Activated CD8-positive, alpha-beta memory T cell treated with anti-CD3 and anti-CD28 coated beads, Interleukin-2, amount 50 U/mL, for 4 hours (primary cell): ENCODE results near the gene FBXO10.
"Not testable (repeated sequence)": the region's sequence is repeated elsewhere in the genome, so short reads cannot be mapped to it uniquely, and the experiment has no call there.

ENCODE experiments used
- DNase-seq: peaks from one replicate; pipeline ENCODE4 v3.0.0-alpha.2; 2020

The FBXO10 gene

DNA sequence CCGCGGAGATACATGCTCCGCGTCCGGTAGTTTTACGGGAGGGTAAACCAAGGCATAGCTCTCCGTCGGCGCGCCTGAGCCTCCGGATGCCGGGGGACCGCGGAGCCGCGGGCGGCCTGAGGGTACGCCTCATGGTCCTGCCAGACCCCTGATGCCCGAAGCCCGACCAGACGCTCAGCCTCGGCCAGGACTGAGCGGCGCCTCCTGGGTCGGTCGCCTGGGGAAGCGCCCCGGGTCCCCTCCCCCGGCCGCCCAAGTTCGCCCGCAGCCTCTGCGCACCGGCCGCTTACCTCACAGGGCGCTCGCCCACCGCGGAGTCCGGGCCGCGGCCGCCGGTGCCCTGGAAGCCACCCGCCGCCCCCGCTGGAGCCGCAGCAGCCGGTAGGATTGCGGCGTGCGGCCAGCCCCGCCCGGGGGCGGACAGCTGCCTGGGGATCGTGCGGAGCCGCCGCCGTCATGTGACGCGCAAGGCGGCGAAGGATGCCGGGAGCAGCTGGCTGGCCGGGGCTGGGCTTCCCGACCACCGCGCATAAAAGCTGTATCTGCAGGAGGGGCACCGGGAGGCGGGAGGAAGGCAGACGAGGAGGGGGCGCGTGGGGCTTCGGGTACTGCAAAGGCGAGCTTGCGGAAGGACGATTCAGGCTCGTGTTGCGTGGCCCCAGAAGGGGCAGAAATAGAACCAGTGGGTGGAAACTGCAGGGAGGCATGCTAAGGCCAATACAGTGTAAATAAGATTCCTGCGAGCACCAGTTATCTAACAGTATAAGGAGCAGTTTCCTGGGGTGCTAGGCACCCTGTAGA, at the start of gene FBXO10:
Gene FBXO10 (minus strand): TSS at position 460 of the 801 bp plus-strand sequence. CDS start 34,612 bp downstream, outside the sequence.
- DNase-seq = peak; percentile 42

DNA sequence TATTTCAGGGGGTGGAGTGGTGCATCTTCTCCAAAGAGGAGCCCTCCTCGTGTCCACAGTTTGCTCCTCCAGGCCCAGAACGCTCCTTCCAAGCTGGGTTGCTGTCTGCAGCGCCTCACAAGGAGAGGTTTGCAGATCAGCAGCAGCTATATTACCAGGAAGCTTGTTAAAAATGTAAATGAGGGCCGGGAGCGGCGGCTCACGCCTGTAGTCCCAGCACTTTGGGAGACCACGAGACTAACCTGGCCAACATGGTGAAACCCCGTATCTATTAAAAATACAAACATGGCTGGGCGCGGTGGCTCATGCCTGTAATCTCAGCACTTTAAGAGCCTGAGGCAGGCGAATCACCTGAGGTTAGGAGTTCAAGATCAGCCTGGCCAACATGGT, 49.6 kb upstream of the FBXO10 start:
- DNase-seq = no peak

DNA sequence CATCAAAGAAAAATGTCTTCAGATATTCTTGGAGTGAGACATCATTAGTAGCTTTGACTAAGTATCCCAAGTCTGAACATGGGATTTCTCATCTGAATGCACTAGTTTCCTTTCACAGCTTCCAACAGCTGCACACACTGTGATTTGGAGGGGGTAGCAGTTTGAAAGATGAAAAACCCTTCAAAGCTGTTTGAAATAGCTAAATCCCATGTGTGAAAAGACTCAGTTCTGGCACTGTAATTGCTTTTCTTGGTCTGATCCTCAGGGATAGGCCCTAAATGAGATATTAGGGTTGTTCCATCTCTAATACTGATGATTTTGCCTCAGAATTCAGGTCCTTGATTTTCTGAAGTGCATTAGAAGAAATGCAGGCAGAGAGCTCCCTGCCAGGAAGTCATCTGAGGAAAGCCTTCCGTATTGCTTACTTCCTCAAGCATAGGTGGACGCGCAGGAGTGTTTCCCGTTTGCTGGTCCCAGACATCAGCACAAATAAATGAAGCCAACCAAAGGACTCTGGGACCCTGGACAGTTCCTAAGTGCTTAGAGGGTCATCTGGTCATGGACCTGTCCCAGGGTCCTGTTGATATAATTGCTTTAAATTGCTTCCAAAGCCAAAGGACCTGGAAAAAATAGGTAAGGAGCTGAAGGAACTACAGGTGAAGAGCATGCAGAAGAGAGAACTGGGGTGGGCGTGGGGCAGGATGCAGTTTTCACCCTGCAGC, 49.0 kb upstream of the FBXO10 start:
- no peak for DNase-seq

- no peak for DNase-seq
These were observed 47.9 kb upstream of the FBXO10 start for GRCh38 chr9:37624073-37624472.

DNA sequence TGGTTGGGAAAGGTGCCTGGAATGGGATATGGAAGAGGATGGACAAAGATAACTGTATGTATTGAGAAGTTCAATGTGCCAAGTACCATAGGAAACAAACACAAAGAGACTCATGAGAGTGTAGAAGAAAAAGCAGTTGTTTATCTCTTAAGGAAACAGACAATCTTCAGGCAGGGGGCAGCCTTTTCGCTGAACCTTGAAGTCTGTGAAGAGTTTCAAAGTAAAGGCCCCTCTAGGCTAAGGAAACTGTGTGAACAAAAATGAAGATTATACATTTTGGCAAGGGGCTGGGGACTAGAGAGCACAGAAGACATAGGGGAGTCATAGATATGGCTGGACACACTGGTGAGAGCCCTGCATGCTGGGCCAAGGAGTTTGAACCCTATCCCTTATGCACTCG, 47.1 kb upstream of the FBXO10 start:
- DNase-seq = no peak

DNA sequence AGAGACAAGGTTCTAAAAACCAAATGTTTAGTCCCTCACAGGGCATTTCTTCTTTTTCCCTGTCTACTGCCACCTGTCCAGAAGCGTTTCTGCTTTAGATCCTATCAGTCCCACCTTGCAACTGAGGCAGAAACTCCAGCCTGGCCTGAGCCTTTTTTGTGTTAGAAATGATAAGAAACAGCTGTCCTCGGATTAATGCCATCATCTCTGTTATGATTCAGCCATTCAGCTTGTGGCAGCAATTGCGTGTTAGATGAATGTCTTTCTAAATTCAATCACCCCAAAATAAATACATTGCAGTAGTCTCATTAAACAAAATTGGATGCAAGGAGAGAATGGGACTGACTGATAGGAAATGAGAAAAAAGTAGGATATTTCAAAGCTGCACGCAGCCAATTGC, 46.3 kb upstream of the FBXO10 start:
- no peak for DNase-seq

GRCh38 chr9:37621273-37622121, 45.3 kb upstream of the FBXO10 start:
- DNase-seq = no peak

- no peak for DNase-seq
These were observed 44.2 kb upstream of the FBXO10 start for GRCh38 chr9:37620396-37620795.

- DNase-seq = no peak
These were observed 43.6 kb upstream of the FBXO10 start for GRCh38 chr9:37619806-37620205.

DNA sequence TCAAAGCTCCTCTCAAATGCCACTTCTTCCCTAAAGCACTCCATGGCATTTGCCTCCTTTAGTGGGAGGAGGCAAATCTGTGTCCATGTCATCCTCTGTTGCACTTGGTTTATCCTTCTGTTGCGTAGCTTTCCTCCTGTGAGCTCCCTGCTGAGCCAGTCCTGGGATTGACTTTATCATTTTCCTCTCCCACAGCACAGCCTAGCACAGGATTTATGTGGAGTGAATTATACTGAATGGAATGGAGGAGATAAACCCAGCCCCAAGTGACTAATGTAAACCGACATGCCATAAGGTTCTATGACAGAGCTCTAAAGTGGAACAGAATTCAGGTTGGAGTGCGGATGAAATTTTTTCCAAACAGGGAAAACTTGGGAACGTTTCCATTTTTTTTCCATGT, 42.6 kb upstream of the FBXO10 start:
- DNase-seq = no peak

GRCh38 chr9:37617832-37618231, 41.7 kb upstream of the FBXO10 start:
- no peak for DNase-seq

GRCh38 chr9:37617161-37617560, 41.0 kb upstream of the FBXO10 start:
- DNase-seq = no peak

GRCh38 chr9:37611961-37612360, 35.8 kb upstream of the FBXO10 start:
- DNase-seq = no peak

DNA sequence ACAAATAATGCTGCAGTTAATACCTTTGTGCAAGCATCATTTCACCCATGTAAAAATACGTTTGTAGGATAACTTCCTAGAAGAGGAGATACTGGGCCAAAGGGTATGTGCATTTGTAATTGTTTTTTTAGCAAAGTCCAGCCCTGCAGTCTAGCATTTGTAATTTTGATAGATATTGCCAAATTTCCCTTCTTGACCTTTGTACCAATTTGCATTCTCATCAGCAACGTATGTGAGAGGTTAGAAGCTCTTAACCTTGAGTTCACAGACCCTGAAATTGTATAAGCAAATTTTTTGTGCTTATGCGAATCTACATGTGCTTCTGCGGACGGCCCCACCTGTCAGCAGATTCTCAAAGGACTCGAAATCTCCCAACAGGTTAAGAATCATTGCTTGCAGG, 34.8 kb upstream of the FBXO10 start:
- DNase-seq = no peak

DNA sequence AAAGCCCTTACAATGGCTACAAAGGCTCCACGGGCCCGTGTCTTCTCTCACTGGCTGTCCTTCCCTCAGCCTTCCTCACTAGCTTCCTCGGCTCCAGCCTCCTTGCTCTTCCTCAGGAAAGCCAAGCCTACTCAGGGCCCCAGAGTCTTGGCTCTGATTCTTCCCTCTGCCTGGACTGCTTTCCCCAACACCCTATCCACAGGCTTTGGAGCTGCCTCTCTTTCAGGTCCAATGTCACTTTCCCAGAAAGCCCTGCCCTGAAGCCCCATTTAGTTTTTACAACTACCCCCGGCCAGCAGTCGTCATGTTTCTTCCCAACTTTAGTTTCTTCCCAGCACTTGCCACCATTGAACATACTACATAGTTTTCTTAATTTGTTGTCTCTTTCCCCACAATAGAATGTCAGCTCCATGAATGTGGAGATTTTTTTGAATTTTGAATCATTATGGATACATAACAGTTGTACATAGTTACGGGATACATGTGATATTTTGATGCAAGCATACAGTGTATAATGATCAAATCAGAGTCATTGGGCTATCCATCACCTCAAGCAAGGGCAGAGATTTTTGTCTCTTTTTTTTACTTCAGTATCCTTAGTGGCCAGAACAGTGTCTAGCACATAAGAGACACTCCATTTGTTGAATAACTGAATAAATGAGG, 33.7 kb upstream of the FBXO10 start:
- no peak for DNase-seq

- no peak for DNase-seq
These were observed 32.1 kb upstream of the FBXO10 start for GRCh38 chr9:37608250-37608649.

DNA sequence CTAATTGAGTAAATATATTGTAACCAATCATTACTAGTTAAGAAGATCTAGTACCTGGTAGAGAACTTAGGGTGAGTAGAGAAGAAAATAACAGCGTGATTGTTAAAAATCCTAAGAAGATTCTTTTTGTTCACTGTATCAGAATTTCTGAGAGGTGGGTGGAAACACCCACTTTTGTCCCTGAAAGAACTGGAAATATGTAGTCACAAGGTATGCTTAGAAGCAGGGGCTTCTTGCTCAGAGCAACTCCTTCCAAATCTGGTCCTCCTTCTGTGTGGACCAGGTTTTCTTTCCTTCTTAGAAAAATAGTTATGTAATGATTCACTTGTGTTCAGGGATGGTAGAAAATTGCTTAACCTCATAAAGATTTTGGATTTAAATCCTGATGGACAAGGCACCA, 28.1 kb upstream of the FBXO10 start:
- DNase-seq = no peak

GRCh38 chr9:37602817-37603216, 26.6 kb upstream of the FBXO10 start:
- no peak for DNase-seq

GRCh38 chr9:37602061-37602460, 25.9 kb upstream of the FBXO10 start:
- DNase-seq = not testable (repeated sequence)

GRCh38 chr9:37596504-37596903, 20.3 kb upstream of the FBXO10 start:
- no peak for DNase-seq

- DNase-seq = no peak
These were observed 17.8 kb upstream of the FBXO10 start for GRCh38 chr9:37593883-37594448.

DNA sequence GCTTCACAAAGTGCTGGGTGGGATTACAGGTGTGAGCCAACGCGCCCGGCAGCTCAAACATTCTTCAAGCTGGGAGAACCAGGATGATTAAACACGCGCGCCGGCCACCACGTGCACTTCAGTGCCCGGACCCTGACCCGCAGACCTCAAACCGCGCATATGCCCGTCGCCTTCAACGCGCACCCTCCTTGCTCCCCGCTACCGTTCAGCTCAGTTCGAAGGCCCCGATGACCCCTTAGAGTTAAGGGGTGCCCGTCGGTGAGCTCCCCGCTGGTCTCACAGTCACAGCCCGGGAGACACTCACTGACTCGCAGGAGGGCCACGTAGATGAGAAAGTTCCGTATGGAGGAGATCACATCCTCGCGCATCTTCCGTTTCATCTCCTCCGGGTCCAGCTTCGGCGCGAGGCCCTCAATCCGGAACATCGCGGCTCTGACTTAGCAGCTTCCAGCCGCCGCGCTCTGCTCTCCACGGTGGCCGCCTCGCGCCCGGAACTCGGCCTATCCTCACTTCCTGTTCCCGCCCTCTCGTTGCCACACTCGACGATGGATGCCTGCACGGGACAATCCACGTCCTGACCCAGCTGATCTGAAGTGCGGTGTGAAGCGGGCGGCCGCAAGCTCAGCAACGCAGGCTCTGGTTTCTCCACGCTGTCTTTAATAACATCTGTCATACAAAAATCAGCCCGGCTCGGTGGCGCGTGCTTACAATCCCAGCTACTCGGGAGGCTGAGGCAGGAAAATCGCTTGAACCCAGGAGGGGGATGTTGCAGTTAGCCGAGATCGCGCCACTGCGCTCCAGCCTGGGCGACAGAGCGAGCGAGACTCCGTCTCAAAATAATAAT, 16.1 kb upstream of the FBXO10 start, which contains the start of gene TOMM5:
Gene TOMM5 (minus strand): TSS at position 490 of the 844 bp plus-strand sequence. CDS start 65 bp downstream, at position 425.
- peak; percentile 89 for DNase-seq
